Measurements from ENCODE around the gene FOXP1. TPM values are rescaled to one million over a fixed set of nuclear protein-coding genes. Genes with fewer than 3 reads are reported as not detected.

Gene FOXP1
- total RNA-seq, 1 experiment from 2014 or later, result 2.9 TPM

- ChIA-PET POLR2A (no interaction called here), CTCF (no interaction called here)
- no peak for DNase-seq (ENCODE audit: low read depth, low spot score)
- ATAC-seq, result no peak
- H3K4me1 ChIP-seq (ENCODE audit: control insufficient read depth, insufficient read depth, low read length), result no peaks in the 10 kb centered on the region
- no peak overlapping the region for H3K4me3 ChIP-seq (ENCODE audit: low read depth in 2 of 2, low read length in 2 of 2)
- in situ Hi-C loops (cut with HindIII; ENCODE audit: low pct_unique_long_range_greater_than_20kb, low sequenced_read_pairs) (no loop called here), intact Hi-C loops (cut with micrococcal nuclease; ENCODE audit: unreplicated experiment) (no loop called here)
- H3K27me3 ChIP-seq (ENCODE audit: control insufficient read depth, insufficient read depth, low read length), result no peaks in the 10 kb centered on the region
- no peak for TF ChIP-seq CTCF (IDR thresholded peaks at IDR 0.05)
- no peak overlapping the region for H3K27ac ChIP-seq (ENCODE audit: low read length)
- no TSS peak for BruUV-seq (replicated peaks)
- H3K9me3 ChIP-seq (ENCODE audit: control insufficient read depth, insufficient read depth, low read depth, low read length), result no peaks in the 10 kb centered on the region
- H3K36me3 ChIP-seq (ENCODE audit: control insufficient read depth, insufficient read depth, low read length), result no peaks in the 10 kb centered on the region
Observed at GRCh38 chr3:71492974-71493771, 90.4 kb downstream of the FOXP1 start.

- TF ChIP-seq TCF7L2 (IDR thresholded peaks at IDR 0.05; ENCODE audit: low read depth, low read length), result no peak
- no peak for TF ChIP-seq POLR2AphosphoS5 (IDR thresholded peaks at IDR 0.05; ENCODE audit: low read depth, low read length)
- no peak for TF ChIP-seq SIN3A (IDR thresholded peaks at IDR 0.05; ENCODE audit: borderline replicate concordance, insufficient read depth, low read depth, low read length)
- no peak for DNase-seq (ENCODE audit: low read depth, low spot score)
- Histone ChIP-seq H3K27me3 (ENCODE audit: control insufficient read depth, insufficient read depth, low read length) (no peaks in the 10 kb centered on the region), H3K4me1 (ENCODE audit: control insufficient read depth, insufficient read depth, low read length) (no peaks in the 10 kb centered on the region), H3K36me3 (ENCODE audit: control insufficient read depth, insufficient read depth, low read length) (no peaks in the 10 kb centered on the region), H3K4me3 (ENCODE audit: low read depth in 2 of 2, low read length in 2 of 2) (no peak overlapping the region), H3K9me3 (ENCODE audit: control insufficient read depth, insufficient read depth, low read depth, low read length) (no peaks in the 10 kb centered on the region), H3K27ac (ENCODE audit: low read length) (no peak overlapping the region)
- in situ Hi-C loops (cut with HindIII; ENCODE audit: low pct_unique_long_range_greater_than_20kb, low sequenced_read_pairs) (no loop called here), intact Hi-C loops (cut with micrococcal nuclease; ENCODE audit: unreplicated experiment) (no loop called here)
- POLR2A ChIA-PET, result no interaction called here
- BruUV-seq (replicated peaks), result no TSS peak
- no peak for ATAC-seq
- CTCF ChIA-PET, result no interaction called here
Observed at GRCh38 chr3:71492566-71492965, 91.0 kb downstream of the FOXP1 start.

- CTCF ChIA-PET, result no interaction called here
Observed at GRCh38 chr3:71491154-71491752, 92.3 kb downstream of the FOXP1 start.

More at GRCh38 chr3:71491154-71491752, 92.3 kb downstream of the FOXP1 start:
- intact Hi-C loops (cut with micrococcal nuclease; ENCODE audit: unreplicated experiment) (no loop called here), in situ Hi-C loops (cut with HindIII; ENCODE audit: low pct_unique_long_range_greater_than_20kb, low sequenced_read_pairs) (no loop called here)
- no peak for ATAC-seq
- Histone ChIP-seq H3K36me3 (ENCODE audit: control insufficient read depth, insufficient read depth, low read length) (no peaks in the 10 kb centered on the region), H3K27me3 (ENCODE audit: control insufficient read depth, insufficient read depth, low read length) (no peaks in the 10 kb centered on the region), H3K4me1 (ENCODE audit: control insufficient read depth, insufficient read depth, low read length) (no peaks in the 10 kb centered on the region), H3K4me3 (ENCODE audit: low read depth in 2 of 2, low read length in 2 of 2) (no peak overlapping the region), H3K27ac (ENCODE audit: low read length) (no peak overlapping the region), H3K9me3 (ENCODE audit: control insufficient read depth, insufficient read depth, low read depth, low read length) (no peaks in the 10 kb centered on the region)
- TF ChIP-seq TCF7L2 (IDR thresholded peaks at IDR 0.05; ENCODE audit: low read depth, low read length) (no peak), POLR2AphosphoS5 (IDR thresholded peaks at IDR 0.05; ENCODE audit: low read depth, low read length) (no peak), CTCF (IDR thresholded peaks at IDR 0.05) (no peak), SIN3A (IDR thresholded peaks at IDR 0.05; ENCODE audit: borderline replicate concordance, insufficient read depth, low read depth, low read length) (no peak), REST (IDR thresholded peaks at IDR 0.05; ENCODE audit: insufficient read depth in 1 of 2, low read depth in 2 of 2, low read length in 1 of 2) (no peak)
- POLR2A ChIA-PET, result no interaction called here
- DNase-seq (ENCODE audit: low read depth, low spot score), result no peak
- BruUV-seq (replicated peaks), result no TSS peak

All from Panc1 (cell line).